NT2/D1 (cell line): Measurements from ENCODE around the gene NCKAP1.
"Not testable (repeated sequence)": the region's sequence is repeated elsewhere in the genome, so short reads cannot be mapped to it uniquely, and the experiment has no call there.

Experiments
- DNase-seq: peaks from one replicate; pipeline ENCODE4 v3.0.0-alpha.2; 2011; ENCODE audit warnings: low read depth, low spot score
- H3K27me3 ChIP-seq: 2 replicates; pipeline ENCODE4 v1.6.0; 2011; ENCODE audit warnings: mild to moderate bottlenecking; ENCODE audit not compliant: insufficient read length, insufficient read depth
- H3K36me3 ChIP-seq: 2 replicates; pipeline ENCODE4 v1.6.1; 2011; ENCODE audit warnings: mild to moderate bottlenecking, low read length, mixed read lengths; ENCODE audit not compliant: insufficient read depth, insufficient read length
- H3K4me1 ChIP-seq: 2 replicates; pipeline ENCODE4 v1.5.1; 2011; ENCODE audit not compliant: insufficient read depth, insufficient read length
- H3K4me3 ChIP-seq: 2 replicates; pipeline ENCODE4 v1.5.1; 2011; ENCODE audit warnings: low read depth; ENCODE audit not compliant: insufficient read length
- H3K9ac ChIP-seq: 2 replicates; pipeline ENCODE4 v1.6.0; 2011; ENCODE audit warnings: low read depth; ENCODE audit not compliant: insufficient read length
- H3K9me3 ChIP-seq: 2 replicates; pipeline ENCODE4 v1.5.1; 2011; ENCODE audit warnings: mild to moderate bottlenecking, low read length; ENCODE audit not compliant: insufficient read depth
- SUZ12 ChIP-seq: IDR thresholded peaks from 2 replicates; pipeline ENCODE4 v1.6.1; 2011; ENCODE audit not compliant: insufficient read length, insufficient read depth; ENCODE audit errors: extremely low read depth
- YY1 ChIP-seq: IDR thresholded peaks from 2 replicates; pipeline ENCODE4 v1.6.1; 2011; ENCODE audit not compliant: insufficient read length, insufficient read depth
- ZNF274 ChIP-seq: IDR thresholded peaks from 2 replicates; pipeline ENCODE4 v1.6.1; 2011; ENCODE audit warnings: mild to moderate bottlenecking, low read depth, low read length

The NCKAP1 gene

GRCh38 chr2:182894174-182894573 is 144.1 kb downstream of the NCKAP1 start:
- H3K4me1 ChIP-seq: no peaks in the 10 kb centered on the region
- no peak for DNase-seq
- H3K9ac ChIP-seq: no peak overlapping the region
- no peaks in the 10 kb centered on the region for H3K27me3 ChIP-seq
- peaks cover 10% of the 10 kb centered on the region; the same call in 1 of the 2 replicates for H3K9me3 ChIP-seq
- TF ChIP-seq SUZ12: no peak
- no peak for TF ChIP-seq ZNF274
- no peak for TF ChIP-seq YY1
- H3K4me3 ChIP-seq: no peak overlapping the region
- H3K36me3 ChIP-seq: no peaks in the 10 kb centered on the region

- no peaks in the 10 kb centered on the region for H3K27me3 ChIP-seq
- no peak for DNase-seq
- H3K9ac ChIP-seq: no peak overlapping the region
- H3K9me3 ChIP-seq: peaks cover 10% of the 10 kb centered on the region; the same call in 1 of the 2 replicates
- no peak for TF ChIP-seq ZNF274
- no peak for TF ChIP-seq YY1
- no peak for TF ChIP-seq SUZ12
- no peaks in the 10 kb centered on the region for H3K36me3 ChIP-seq
- no peak overlapping the region for H3K4me3 ChIP-seq
- no peaks in the 10 kb centered on the region for H3K4me1 ChIP-seq
These were observed 144.6 kb downstream of the NCKAP1 start for GRCh38 chr2:182893666-182894065.

GRCh38 chr2:182893035-182893434 is 145.2 kb downstream of the NCKAP1 start:
- H3K9ac ChIP-seq, H3K36me3 ChIP-seq, H3K27me3 ChIP-seq, H3K4me1 ChIP-seq, DNase-seq, H3K4me3 ChIP-seq: not testable (repeated sequence)
- H3K9me3 ChIP-seq: peaks cover 10% of the 10 kb centered on the region; the same call in 1 of the 2 replicates

- H3K36me3 ChIP-seq: no peaks in the 10 kb centered on the region
- no peaks in the 10 kb centered on the region for H3K27me3 ChIP-seq
- peaks cover 10% of the 10 kb centered on the region; the same call in 1 of the 2 replicates for H3K9me3 ChIP-seq
- no peak overlapping the region for H3K9ac ChIP-seq
- no peak overlapping the region for H3K4me3 ChIP-seq
- DNase-seq: no peak
- no peak for TF ChIP-seq ZNF274
- TF ChIP-seq SUZ12: no peak
- TF ChIP-seq YY1: no peak
- no peaks in the 10 kb centered on the region for H3K4me1 ChIP-seq
These were observed 146.6 kb downstream of the NCKAP1 start for GRCh38 chr2:182891611-182892010.

GRCh38 chr2:182890773-182891378 is 147.4 kb downstream of the NCKAP1 start:
- H3K9ac ChIP-seq: no peak overlapping the region
- H3K36me3 ChIP-seq: no peaks in the 10 kb centered on the region
- H3K9me3 ChIP-seq: peaks cover 10% of the 10 kb centered on the region; the same call in 1 of the 2 replicates
- no peaks in the 10 kb centered on the region for H3K27me3 ChIP-seq
- H3K4me3 ChIP-seq: no peak overlapping the region
- DNase-seq: no peak
- no peak for TF ChIP-seq YY1
- TF ChIP-seq ZNF274: no peak
- TF ChIP-seq SUZ12: no peak
- H3K4me1 ChIP-seq: no peaks in the 10 kb centered on the region

- DNase-seq: no peak
- Histone ChIP-seq H3K9me3 (peaks cover 10% of the 10 kb centered on the region; the same call in 1 of the 2 replicates), H3K4me3 (no peak overlapping the region), H3K9ac (no peak overlapping the region), H3K36me3 (no peaks in the 10 kb centered on the region), H3K27me3 (no peaks in the 10 kb centered on the region), H3K4me1 (no peaks in the 10 kb centered on the region)
- TF ChIP-seq SUZ12 (no peak), ZNF274 (no peak), YY1 (no peak)
These were observed 148.0 kb downstream of the NCKAP1 start for GRCh38 chr2:182890305-182890704.

GRCh38 chr2:182887753-182888415 is 150.4 kb downstream of the NCKAP1 start:
- H3K9me3 ChIP-seq: no peaks in the 10 kb centered on the region
- H3K4me1 ChIP-seq: no peaks in the 10 kb centered on the region
- TF ChIP-seq YY1: no peak
- no peak for TF ChIP-seq ZNF274
- TF ChIP-seq SUZ12: no peak
- DNase-seq: no peak
- no peak overlapping the region for H3K4me3 ChIP-seq
- H3K27me3 ChIP-seq: no peaks in the 10 kb centered on the region
- no peaks in the 10 kb centered on the region for H3K36me3 ChIP-seq
- no peak overlapping the region for H3K9ac ChIP-seq
